Measurements from ENCODE around the gene KIF3C. TPM values are rescaled to one million over a fixed set of nuclear protein-coding genes. Genes with fewer than 3 reads are reported as not detected.
A peak's percentile ranks its signal among the peaks of the same experiment; 100 is the strongest.

The KIF3C gene
- total RNA-seq, 1 experiment from 2014 or later: 25.8 TPM

DNA sequence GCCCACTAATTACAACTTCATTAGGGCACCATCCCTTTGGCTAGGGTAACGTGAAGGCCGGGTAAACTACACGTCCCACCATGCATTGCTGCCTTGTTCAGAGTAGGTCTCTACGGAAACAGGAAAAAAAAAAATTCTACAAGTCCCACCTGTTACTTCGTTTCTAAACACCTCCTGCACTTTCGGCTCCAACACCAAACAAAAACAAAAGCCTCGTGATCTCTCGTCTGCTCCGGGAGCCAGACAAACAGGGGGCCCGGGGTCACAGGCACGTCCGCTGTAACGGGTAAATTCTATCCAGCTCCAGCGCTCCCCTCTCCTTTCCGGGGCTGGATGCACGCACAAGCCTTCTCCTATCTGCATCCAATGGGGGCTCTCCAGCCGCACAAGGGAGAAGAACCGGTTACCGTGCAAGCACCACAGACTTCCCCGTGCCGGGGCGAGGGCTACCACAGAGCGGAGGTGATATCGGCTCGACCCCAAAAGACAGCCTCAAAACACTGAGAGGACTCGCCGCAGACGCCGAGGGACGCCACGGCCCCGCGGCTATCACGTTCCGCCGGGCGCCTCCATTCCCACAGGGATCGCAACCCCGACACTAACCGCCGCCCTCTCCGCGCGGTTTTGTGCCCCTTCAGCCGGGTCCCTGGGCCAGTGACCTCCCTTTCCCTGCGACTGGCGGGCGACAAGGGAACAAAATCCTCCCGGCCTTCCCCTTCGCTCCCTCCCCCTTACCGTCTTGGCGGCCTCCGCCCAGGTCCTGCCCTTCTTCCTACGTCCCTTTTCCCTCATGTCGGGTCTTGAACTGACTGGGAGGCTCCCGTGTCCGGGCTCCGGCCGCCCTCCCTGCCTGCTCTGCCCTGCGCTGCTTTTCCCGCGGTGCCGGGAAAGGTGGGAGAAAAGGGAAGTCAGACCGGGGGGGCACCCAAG is 104.6 kb downstream of the KIF3C start:
- peak; percentile 62 for DNase-seq (ENCODE audit: low read depth)

Other genes with a start within 250 kb of the KIF3C start
- gene ASXL2, start 104.0 kb downstream of the KIF3C start, total RNA-seq (2014; rRNA removed; shearing (Covaris generic)): 8.2 and 11.3 TPM in 2 replicates
- gene RAB10, start 51.6 kb upstream of the KIF3C start, total RNA-seq (2014; rRNA removed; shearing (Covaris generic)): 120 and 138 TPM in 2 replicates
- gene GAREM2, start 190.6 kb upstream of the KIF3C start, total RNA-seq (2014; rRNA removed; shearing (Covaris generic)): 0.88 and 1.8 TPM in 2 replicates

All from RPMI7951 (cell line).